Thoracic aorta (tissue), 2 donors: Measurements from ENCODE around the gene LIN28B. TPM values are rescaled to one million over a fixed set of nuclear protein-coding genes. Genes with fewer than 3 reads are reported as not detected.

Source experiments
- ATAC-seq: fragments of 150-250 bp; one replicate; pipeline ENCODE4 v1.8.0; 2017; ENCODE audit warnings: low read depth; ENCODE audit not compliant: insufficient number of reproducible peaks, low FRiP score
- DNase-seq: peaks from one replicate; pipeline ENCODE4 v3.0.0-alpha.2; 2020; ENCODE audit warnings: low spot score
- H3K27ac ChIP-seq, 2 donors: fragments of 200-600 bp; sonication (generic); 1 replicate in 1 of 2; 2 replicates in 1 of 2; pipeline ENCODE4 v1.5.1; 2016; ENCODE audit warnings: mild to moderate bottlenecking in 2 of 2, moderate library complexity in 2 of 2
- H3K27me3 ChIP-seq: fragments of 200-600 bp; sonication (generic); replicated peaks from 2 replicates; pipeline ENCODE4 v1.6.0; 2016; ENCODE audit warnings: mild to moderate bottlenecking; ENCODE audit not compliant: insufficient read depth
- H3K36me3 ChIP-seq: fragments of 200-600 bp; sonication (generic); one replicate; pipeline ENCODE4 v1.5.1; 2016
- H3K4me1 ChIP-seq, 2 donors: fragments of 200-600 bp; sonication (generic); 1 replicate in 1 of 2; 2 replicates in 1 of 2; pipeline versions ENCODE4 v1.5.1 to v1.6.0; 2016; ENCODE audit warnings: low read depth in 2 of 2, mild to moderate bottlenecking in 1 of 2; ENCODE audit not compliant: control insufficient read depth in 1 of 2
- H3K4me3 ChIP-seq: fragments of 200-600 bp; sonication (generic); 2 replicates; pipeline ENCODE4 v1.5.1; 2016; ENCODE audit warnings: mild to moderate bottlenecking
- H3K9me3 ChIP-seq: fragments of 200-600 bp; sonication (generic); 2 replicates; pipeline ENCODE4 v1.5.1; 2016
- CTCF ChIP-seq: fragments of 200-600 bp; sonication (generic); IDR thresholded peaks from one replicate; pipeline ENCODE4 v1.5.1; 2019; ENCODE audit warnings: antibody characterized with exemption
- total RNA-seq, 2 donors: library from RNA; depleted of rRNA; stranded (reverse); fragments of >200 nt; gene quantifications; one replicate each; pipeline versions ENCODE4 v1.1.0 to v1.2.3, GENCODE V29; 2016

The LIN28B gene
- total RNA-seq, 2 donors from 2014 or later: not detected

GRCh38 chr6:105066836-105067235, 109.9 kb downstream of the LIN28B start:
- H3K27me3 ChIP-seq: no peaks in the 10 kb centered on the region
- DNase-seq (no peak), ATAC-seq (no peak)
- no peak overlapping the region for H3K4me3 ChIP-seq
- no peaks in the 10 kb centered on the region for H3K4me1 ChIP-seq
- H3K36me3 ChIP-seq: no peaks in the 10 kb centered on the region
- no peak for TF ChIP-seq CTCF
- no peaks in the 10 kb centered on the region for H3K9me3 ChIP-seq
- H3K27ac ChIP-seq: no peak overlapping the region

- no peak for TF ChIP-seq CTCF
- H3K4me3 ChIP-seq: no peak overlapping the region
- no peaks in the 10 kb centered on the region for H3K27me3 ChIP-seq
- H3K36me3 ChIP-seq: no peaks in the 10 kb centered on the region
- DNase-seq: no peak
- no peak overlapping the region for H3K27ac ChIP-seq
- no peaks in the 10 kb centered on the region for H3K9me3 ChIP-seq
- no peaks in the 10 kb centered on the region for H3K4me1 ChIP-seq
- ATAC-seq: no peak
Observed at GRCh38 chr6:105067329-105067728, 110.4 kb downstream of the LIN28B start.

GRCh38 chr6:105068407-105068806, 111.5 kb downstream of the LIN28B start:
- Histone ChIP-seq H3K4me3 (no peak overlapping the region), H3K27ac (no peak overlapping the region), H3K4me1 (no peaks in the 10 kb centered on the region), H3K27me3 (no peaks in the 10 kb centered on the region), H3K9me3 (no peaks in the 10 kb centered on the region), H3K36me3 (no peaks in the 10 kb centered on the region)
- no peak for ATAC-seq
- no peak for DNase-seq
- no peak for TF ChIP-seq CTCF

GRCh38 chr6:105069821-105070445, 113.0 kb downstream of the LIN28B start:
- H3K9me3 ChIP-seq: no peaks in the 10 kb centered on the region
- H3K27me3 ChIP-seq: no peaks in the 10 kb centered on the region
- TF ChIP-seq CTCF: no peak
- no peak for ATAC-seq
- no peaks in the 10 kb centered on the region for H3K36me3 ChIP-seq
- no peak for DNase-seq
- H3K27ac ChIP-seq: no peak overlapping the region
- H3K4me1 ChIP-seq: no peaks in the 10 kb centered on the region
- H3K4me3 ChIP-seq: no peak overlapping the region

- Histone ChIP-seq H3K27ac (no peak overlapping the region), H3K36me3 (no peaks in the 10 kb centered on the region), H3K27me3 (no peaks in the 10 kb centered on the region), H3K4me1 (no peaks in the 10 kb centered on the region), H3K9me3 (no peaks in the 10 kb centered on the region), H3K4me3 (no peak overlapping the region)
- DNase-seq (no peak), ATAC-seq (no peak)
- no peak for TF ChIP-seq CTCF
Observed at GRCh38 chr6:105072798-105073199, 115.9 kb downstream of the LIN28B start.
